KOPT-K1 (cell line): ENCODE results near the gene PDE4B.

ENCODE experiments used
- H3K27ac ChIP-seq: fragments of 200-600 bp; sonication (generic); 2 replicates; pipeline ENCODE4 v1.5.1; 2016; ENCODE audit warnings: antibody characterized with exemption, mild to moderate bottlenecking, low read depth, low read length; ENCODE audit not compliant: poor library complexity, severe bottlenecking
- H3K36me3 ChIP-seq: fragments of 200-600 bp; sonication (generic); 2 replicates; pipeline ENCODE4 v1.5.1; 2017; ENCODE audit warnings: antibody characterized with exemption, mild to moderate bottlenecking, low read length, moderate library complexity; ENCODE audit not compliant: insufficient read depth
- H3K9me3 ChIP-seq: fragments of 200-600 bp; sonication (generic); 2 replicates; pipeline ENCODE4 v1.5.1; 2017; ENCODE audit warnings: antibody characterized with exemption, low read length, mild to moderate bottlenecking; ENCODE audit not compliant: insufficient read depth, poor library complexity, severe bottlenecking

The PDE4B gene

GRCh38 chr1:66366634-66367033 lies 573.9 kb downstream of the PDE4B start:
- Histone ChIP-seq H3K9me3 (no peaks in the 10 kb centered on the region), H3K36me3 (no peaks in the 10 kb centered on the region), H3K27ac (no peak overlapping the region)

GRCh38 chr1:66367369-66367768 lies 574.7 kb downstream of the PDE4B start:
- Histone ChIP-seq H3K9me3 (no peaks in the 10 kb centered on the region), H3K36me3 (no peaks in the 10 kb centered on the region), H3K27ac (no peak overlapping the region)

GRCh38 chr1:66368261-66368660 lies 575.6 kb downstream of the PDE4B start:
- no peaks in the 10 kb centered on the region for H3K9me3 ChIP-seq
- no peaks in the 10 kb centered on the region for H3K36me3 ChIP-seq
- H3K27ac ChIP-seq, result no peak overlapping the region

GRCh38 chr1:66370462-66370971 lies 577.8 kb downstream of the PDE4B start:
- no peaks in the 10 kb centered on the region for H3K9me3 ChIP-seq
- H3K27ac ChIP-seq, result no peak overlapping the region
- H3K36me3 ChIP-seq, result no peaks in the 10 kb centered on the region

- no peak overlapping the region for H3K27ac ChIP-seq
- H3K36me3 ChIP-seq, result no peaks in the 10 kb centered on the region
- H3K9me3 ChIP-seq, result no peaks in the 10 kb centered on the region
These were observed 578.7 kb downstream of the PDE4B start for GRCh38 chr1:66371233-66372005.

GRCh38 chr1:66372522-66373101 lies 579.9 kb downstream of the PDE4B start:
- Histone ChIP-seq H3K9me3 (no peaks in the 10 kb centered on the region), H3K27ac (no peak overlapping the region), H3K36me3 (no peaks in the 10 kb centered on the region)

GRCh38 chr1:66373157-66373591 lies 580.5 kb downstream of the PDE4B start:
- Histone ChIP-seq H3K36me3 (no peaks in the 10 kb centered on the region), H3K9me3 (no peaks in the 10 kb centered on the region), H3K27ac (no peak overlapping the region)

GRCh38 chr1:66374148-66374547 lies 581.5 kb downstream of the PDE4B start:
- H3K27ac ChIP-seq, result no peak overlapping the region
- H3K36me3 ChIP-seq, result no peaks in the 10 kb centered on the region
- no peaks in the 10 kb centered on the region for H3K9me3 ChIP-seq

- H3K9me3 ChIP-seq, result no peaks in the 10 kb centered on the region
- H3K27ac ChIP-seq, result no peak overlapping the region
- H3K36me3 ChIP-seq, result no peaks in the 10 kb centered on the region
These were observed 581.9 kb downstream of the PDE4B start for GRCh38 chr1:66374561-66375111.

GRCh38 chr1:66375125-66375524 lies 582.4 kb downstream of the PDE4B start:
- H3K27ac ChIP-seq, result no peak overlapping the region
- H3K9me3 ChIP-seq, result no peaks in the 10 kb centered on the region
- no peaks in the 10 kb centered on the region for H3K36me3 ChIP-seq

- Histone ChIP-seq H3K9me3 (peaks cover 8% of the 10 kb centered on the region), H3K36me3 (no peaks in the 10 kb centered on the region), H3K27ac (no peak overlapping the region)
These were observed 587.9 kb downstream of the PDE4B start for GRCh38 chr1:66380452-66381212.

GRCh38 chr1:66381621-66382275 lies 589.1 kb downstream of the PDE4B start:
- Histone ChIP-seq H3K27ac (no peak overlapping the region), H3K9me3 (peaks cover 8% of the 10 kb centered on the region), H3K36me3 (no peaks in the 10 kb centered on the region)

GRCh38 chr1:66383168-66383567 lies 590.5 kb downstream of the PDE4B start:
- peaks cover 8% of the 10 kb centered on the region for H3K9me3 ChIP-seq
- H3K27ac ChIP-seq, result no peak overlapping the region
- H3K36me3 ChIP-seq, result no peaks in the 10 kb centered on the region

- no peaks in the 10 kb centered on the region for H3K36me3 ChIP-seq
- H3K9me3 ChIP-seq, result peaks cover 8% of the 10 kb centered on the region
- no peak overlapping the region for H3K27ac ChIP-seq
These were observed 590.9 kb downstream of the PDE4B start for GRCh38 chr1:66383611-66384010.
